Stimulated activated CD4-positive, alpha-beta T cell treated with anti-CD3 and anti-CD28 coated beads, TNF-alpha, amount 100 ng/mL, for 48 hours (primary cell): Measurements from ENCODE around the gene INTU.

Source experiments
- DNase-seq, 3 donors: peaks; one replicate each; pipeline ENCODE4 v3.0.0-alpha.2; 2020; ENCODE audit warnings: low read depth in 3 of 3

The INTU gene

DNA sequence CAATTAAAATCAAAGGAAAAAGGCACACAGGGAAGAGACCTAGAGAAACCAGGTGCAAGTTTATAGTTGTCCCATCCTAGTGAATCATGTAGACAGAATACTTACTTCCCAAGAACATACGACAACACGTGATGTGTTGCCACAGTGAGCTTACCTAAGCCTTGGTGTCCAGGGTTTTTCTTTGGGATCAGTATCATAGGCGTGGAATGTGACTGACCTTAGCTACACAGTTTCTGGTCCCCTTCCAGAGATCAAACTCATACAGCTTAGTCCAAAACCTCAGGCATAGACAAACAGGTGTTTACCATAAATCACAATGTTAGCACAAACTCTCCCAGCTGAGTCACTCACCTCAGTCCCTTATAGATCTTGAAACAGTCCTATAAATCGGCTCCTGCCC lies 115.1 kb downstream of the INTU start:
- no peak for DNase-seq

DNA sequence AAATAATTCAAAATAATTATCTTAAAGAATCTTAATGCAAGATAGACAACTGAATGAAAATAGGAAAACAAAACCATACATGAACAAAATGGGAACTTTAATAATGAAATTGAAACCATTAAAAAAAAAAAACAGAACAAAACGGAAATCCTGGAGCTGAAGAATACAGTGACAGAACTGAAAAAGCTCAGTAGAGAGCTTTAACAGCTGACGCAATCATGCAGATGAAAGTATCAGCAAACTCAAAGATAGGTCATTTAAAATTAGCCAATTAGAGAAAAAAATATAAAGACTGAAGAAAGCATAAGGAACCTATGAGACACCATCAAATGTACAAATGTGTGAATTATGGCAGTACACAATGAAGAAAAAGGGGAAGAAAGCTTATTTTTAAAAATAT lies 116.2 kb downstream of the INTU start:
- DNase-seq: no peak

DNA sequence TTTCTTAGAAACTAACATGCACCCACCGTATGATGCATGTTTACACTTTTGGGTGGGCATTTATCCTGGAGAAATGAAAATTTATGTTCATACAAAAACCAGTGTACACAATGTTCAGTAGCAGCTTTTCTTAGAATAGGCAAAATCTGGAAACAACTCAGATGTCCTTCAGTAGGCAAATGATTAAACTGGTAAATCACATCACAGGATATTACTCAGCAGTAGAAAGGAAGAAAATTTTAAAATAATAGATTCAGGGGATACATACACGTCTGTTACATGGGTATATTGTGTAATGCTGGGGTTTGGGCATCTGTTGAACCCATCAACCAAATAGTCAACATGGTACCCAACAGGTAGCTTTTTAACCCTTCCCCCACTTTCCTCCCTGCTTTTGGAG lies 124.1 kb downstream of the INTU start:
- DNase-seq: no peak

DNA sequence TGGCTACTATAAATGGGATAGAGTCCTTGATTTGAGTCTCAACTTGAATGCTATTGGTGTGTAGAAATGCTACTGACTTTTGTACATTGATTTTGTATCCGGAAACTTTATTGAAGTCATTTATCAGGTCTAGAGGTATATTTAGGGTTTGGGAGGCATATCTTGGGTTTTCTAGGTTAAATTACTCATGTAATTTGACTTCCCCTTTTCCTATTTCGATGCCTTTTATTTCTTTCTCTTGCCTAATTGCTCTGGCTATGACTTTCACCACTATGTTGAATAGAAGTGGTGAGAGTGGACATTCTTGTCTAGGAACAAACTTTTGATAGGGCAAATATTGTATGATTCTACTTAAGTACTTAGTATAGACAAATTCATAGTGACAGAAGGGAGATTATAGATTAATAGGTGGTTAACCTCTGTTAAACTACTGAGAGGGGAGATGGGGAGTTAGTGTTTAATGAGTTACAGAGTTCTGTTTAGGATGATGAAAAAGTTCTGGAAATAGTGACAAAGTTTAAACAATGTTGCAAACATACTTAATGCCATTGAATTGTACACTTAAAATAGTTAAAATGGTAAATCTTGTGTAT lies 126.6 kb downstream of the INTU start:
- DNase-seq: no peak

DNA sequence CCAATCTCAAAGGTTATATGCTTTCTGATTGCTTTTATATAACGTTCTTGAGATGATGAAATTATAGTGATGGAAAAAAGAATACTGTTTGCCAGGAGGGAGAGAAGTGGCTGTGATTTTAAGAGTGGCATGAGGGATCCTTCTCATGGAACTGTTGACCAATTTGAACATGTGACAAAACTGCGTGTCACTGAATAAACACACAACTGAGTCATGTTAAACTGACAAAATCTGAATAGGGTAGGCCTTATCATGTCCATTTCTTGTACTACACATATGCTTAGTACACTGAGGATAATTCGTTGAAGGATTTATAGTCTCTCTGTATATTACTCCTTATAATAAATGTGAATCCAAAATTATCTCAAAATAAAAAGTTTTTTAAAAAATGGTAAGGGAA lies 127.1 kb downstream of the INTU start:
- no peak for DNase-seq

DNA sequence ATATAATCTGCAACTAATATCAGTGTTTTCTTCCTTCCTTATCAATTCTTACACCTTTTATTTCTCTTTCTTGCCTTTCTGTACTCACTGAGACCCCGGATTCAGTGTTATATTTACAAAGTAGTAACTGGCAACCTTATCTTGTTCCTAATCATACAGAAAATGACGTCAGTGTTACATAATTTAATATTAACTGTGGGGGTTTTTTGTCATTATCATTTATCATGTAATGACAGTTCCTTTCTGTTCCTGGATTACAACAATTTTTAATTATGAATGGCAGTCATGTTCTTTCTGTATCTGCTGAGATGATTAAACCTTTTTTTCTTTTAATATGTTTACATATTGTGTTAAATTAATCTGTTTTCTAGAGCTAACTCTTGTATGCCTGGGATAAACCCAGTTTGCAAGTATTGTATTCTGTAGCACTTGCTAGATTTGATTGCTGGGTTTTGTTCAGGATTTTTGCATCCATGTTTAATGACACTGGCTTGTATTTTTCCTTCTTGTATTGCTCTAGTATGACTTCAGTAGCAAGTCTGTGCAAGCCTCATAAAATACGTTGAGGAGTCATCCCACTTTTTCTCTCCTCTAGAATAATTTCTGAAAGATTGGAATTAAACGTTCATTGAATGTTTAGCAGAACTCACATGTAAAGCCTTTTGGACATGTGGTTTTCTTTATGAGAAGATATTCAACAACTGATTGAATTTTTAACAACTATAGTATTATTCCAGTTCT lies 138.9 kb downstream of the INTU start:
- DNase-seq: no peak

DNA sequence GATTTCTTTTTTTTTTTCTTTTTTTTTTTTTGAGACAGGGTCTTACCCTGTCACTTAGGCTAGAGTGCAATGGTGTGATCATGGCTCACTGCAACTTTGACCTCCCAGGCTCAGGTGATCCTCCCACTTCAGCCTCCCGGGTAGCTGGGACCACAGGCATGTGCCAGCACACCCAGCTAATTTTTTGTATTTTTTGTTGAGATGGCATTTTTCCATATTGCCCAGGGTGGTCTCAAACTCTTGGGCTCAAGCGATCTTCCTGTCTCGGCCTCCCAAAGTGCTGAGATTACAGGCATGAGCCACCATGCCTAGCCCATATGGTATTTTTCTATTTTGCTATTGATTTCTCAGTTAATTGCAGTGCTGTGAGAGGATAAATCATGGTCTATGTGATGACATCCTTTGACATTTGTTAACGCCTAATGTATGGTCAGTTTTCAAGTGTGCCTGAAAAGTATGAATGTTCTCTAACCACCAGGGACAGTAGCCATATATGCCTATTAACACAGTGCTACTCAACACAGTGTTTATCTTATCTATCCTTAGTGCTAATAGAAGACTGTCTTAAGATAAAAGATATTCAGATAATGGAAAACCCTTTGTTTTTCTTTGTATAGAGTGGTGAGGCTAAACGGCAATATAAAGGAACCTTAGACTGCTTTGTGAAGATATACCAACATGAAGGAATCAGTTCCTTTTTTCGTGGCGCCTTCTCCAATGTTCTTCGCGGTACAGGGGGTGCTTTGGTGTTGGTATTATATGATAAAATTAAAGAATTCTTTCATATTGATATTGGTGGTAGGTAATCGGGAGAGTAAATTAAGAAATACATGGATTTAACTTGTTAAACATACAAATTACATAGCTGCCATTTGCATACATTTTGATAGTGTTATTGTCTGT lies 140.3 kb downstream of the INTU start:
- DNase-seq: no peak

DNA sequence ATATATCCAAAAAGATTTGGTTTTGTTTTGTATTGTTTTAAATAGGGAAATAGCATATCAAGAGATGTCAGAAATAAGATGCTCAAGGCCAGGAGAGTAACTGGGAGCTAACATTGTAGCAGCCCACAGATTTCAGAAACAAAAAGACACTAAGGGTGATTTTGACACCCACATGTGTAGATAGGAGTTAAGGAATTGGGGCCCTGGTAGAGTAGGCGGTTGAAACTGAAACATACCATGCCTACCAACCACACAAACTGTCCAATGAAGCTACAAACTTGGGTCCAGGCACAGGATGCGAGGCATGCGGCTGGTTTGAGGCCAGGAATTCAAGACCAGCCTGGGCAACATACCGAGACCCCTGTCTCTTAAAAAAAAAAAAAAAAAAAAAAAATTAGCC lies 143.1 kb downstream of the INTU start:
- no peak for DNase-seq
